T-helper 22 cell (primary cell): ENCODE results near the gene SPARCL1.
"Not testable (repeated sequence)": the region's sequence is repeated elsewhere in the genome, so short reads cannot be mapped to it uniquely, and the experiment has no call there.

Source experiments
- DNase-seq: peaks from one replicate; pipeline ENCODE4 v3.0.0-alpha.2; 2020; ENCODE audit warnings: low read depth

Gene SPARCL1

GRCh38 chr4:87529187-87529586 is at the start of gene SPARCL1:
Gene SPARCL1, minus strand, starts transcription at chr4:87529376. Its CDS starts 29,802 bp downstream, at chr4:87499574.
- DNase-seq, result no peak

GRCh38 chr4:87575983-87576382 is 46.8 kb upstream of the SPARCL1 start:
- DNase-seq, result no peak

GRCh38 chr4:87575408-87575807 is 46.2 kb upstream of the SPARCL1 start:
- DNase-seq, result no peak

GRCh38 chr4:87574996-87575395 is 45.8 kb upstream of the SPARCL1 start:
- DNase-seq, result no peak

- DNase-seq, result not testable (repeated sequence)
Observed at GRCh38 chr4:87574376-87574775, 45.2 kb upstream of the SPARCL1 start.

GRCh38 chr4:87570290-87570805 is 41.2 kb upstream of the SPARCL1 start:
- no peak for DNase-seq

GRCh38 chr4:87567191-87567590 is 38.0 kb upstream of the SPARCL1 start:
- no peak for DNase-seq

- DNase-seq, result no peak
Observed at GRCh38 chr4:87566276-87566675, 37.1 kb upstream of the SPARCL1 start.

- no peak for DNase-seq
Observed at GRCh38 chr4:87565746-87566145, 36.6 kb upstream of the SPARCL1 start.

- DNase-seq, result no peak
Observed at GRCh38 chr4:87560802-87561201, 31.6 kb upstream of the SPARCL1 start.

GRCh38 chr4:87559090-87559837 is 30.1 kb upstream of the SPARCL1 start:
- DNase-seq, result peak; percentile 0

- no peak for DNase-seq
Observed at GRCh38 chr4:87557348-87557747, 28.2 kb upstream of the SPARCL1 start.

- no peak for DNase-seq
Observed at GRCh38 chr4:87555773-87556619, 26.8 kb upstream of the SPARCL1 start.

GRCh38 chr4:87553182-87553581 is 24.0 kb upstream of the SPARCL1 start:
- DNase-seq, result no peak

- DNase-seq, result no peak
Observed at GRCh38 chr4:87551361-87551760, 22.2 kb upstream of the SPARCL1 start.

GRCh38 chr4:87547016-87547708 is 18.0 kb upstream of the SPARCL1 start:
- no peak for DNase-seq

- DNase-seq, result no peak
Observed at GRCh38 chr4:87545052-87545451, 15.9 kb upstream of the SPARCL1 start.

- no peak for DNase-seq
Observed at GRCh38 chr4:87543835-87544461, 14.8 kb upstream of the SPARCL1 start.

GRCh38 chr4:87542734-87543312 is 13.6 kb upstream of the SPARCL1 start:
- DNase-seq, result no peak

- no peak for DNase-seq
Observed at GRCh38 chr4:87541956-87542709, 13.0 kb upstream of the SPARCL1 start.

GRCh38 chr4:87541521-87541920 is 12.3 kb upstream of the SPARCL1 start:
- DNase-seq, result no peak
